Hepatocyte (in vitro differentiated cells): ENCODE measurements around the gene POU5F1. TPM values are rescaled to one million over a fixed set of nuclear protein-coding genes. Genes with fewer than 3 reads are reported as not detected.
A peak's percentile ranks its signal among the peaks of the same experiment; 100 is the strongest.

Experiments used
- DNase-seq: peaks from one replicate; pipeline ENCODE4 v3.0.0-alpha.2; 2016; ENCODE audit warnings: low spot score
- H2AFZ ChIP-seq: fragments of 200-600 bp; sonication (generic); 2 replicates; pipeline ENCODE4 v1.6.0; 2016; ENCODE audit warnings: antibody characterized with exemption, mild to moderate bottlenecking
- H3K27ac ChIP-seq: fragments of 200-600 bp; sonication (generic); 2 replicates; pipeline ENCODE4 v1.5.1; 2016; ENCODE audit warnings: mild to moderate bottlenecking
- H3K27me3 ChIP-seq: fragments of 200-600 bp; sonication (generic); 2 replicates; pipeline ENCODE4 v1.6.1; 2016
- H3K36me3 ChIP-seq: fragments of 200-600 bp; sonication (generic); replicated peaks from 2 replicates; pipeline ENCODE4 v1.5.1; 2016; ENCODE audit warnings: low read depth; ENCODE audit not compliant: insufficient read depth
- H3K4me1 ChIP-seq: fragments of 200-600 bp; sonication (generic); 2 replicates; pipeline ENCODE4 v1.5.1; 2016; ENCODE audit warnings: mild to moderate bottlenecking, moderate library complexity; ENCODE audit not compliant: insufficient read depth
- H3K4me2 ChIP-seq: fragments of 200-600 bp; sonication (generic); 2 replicates; pipeline ENCODE4 v1.6.0; 2016
- H3K4me3 ChIP-seq: fragments of 200-600 bp; sonication (generic); 2 replicates; pipeline ENCODE4 v1.5.1; 2016; ENCODE audit warnings: mild to moderate bottlenecking
- H3K79me2 ChIP-seq: fragments of 200-600 bp; sonication (generic); 2 replicates; pipeline ENCODE4 v1.6.0; 2017; ENCODE audit warnings: mild to moderate bottlenecking
- H3K9me2 ChIP-seq: fragments of 200-600 bp; sonication (generic); replicated peaks from 2 replicates; pipeline ENCODE4 v1.6.0; 2017; ENCODE audit warnings: mild to moderate bottlenecking; ENCODE audit not compliant: insufficient read depth
- H3K9me3 ChIP-seq: fragments of 200-600 bp; sonication (generic); 2 replicates; pipeline ENCODE4 v1.5.1; 2016; ENCODE audit warnings: low read depth, mild to moderate bottlenecking
- H4K20me1 ChIP-seq: fragments of 200-600 bp; sonication (generic); 2 replicates; pipeline ENCODE4 v1.6.0; 2016; ENCODE audit warnings: mild to moderate bottlenecking; ENCODE audit not compliant: insufficient read depth, poor library complexity, severe bottlenecking
- EZH2 ChIP-seq: fragments of 200-600 bp; sonication (generic); IDR thresholded peaks from 2 replicates; pipeline ENCODE4 v1.6.1; 2016; ENCODE audit warnings: antibody characterized with exemption, mild to moderate bottlenecking, borderline replicate concordance
- EZH2phosphoT487 ChIP-seq: fragments of 200-600 bp; sonication (generic); IDR thresholded peaks from one replicate; pipeline ENCODE4 v1.6.1; 2018; ENCODE audit warnings: antibody characterized with exemption, mild to moderate bottlenecking, low read depth, moderate library complexity; ENCODE audit not compliant: unreplicated experiment, severe bottlenecking
- WGBS: methylation state at CpG from one replicate; pipeline ENCODE4 v1.1.6; 2016; ENCODE audit warnings: low lambda C conversion rate; ENCODE audit errors: missing lambda C conversion rate; 5-methylcytosine and 5-hydroxymethylcytosine counted together
- polyA plus RNA-seq: library from polyadenylated mRNA; unstranded; fragments of >200 nt; fragmentation: Nextera tagmentation; extraction: Ambion mirVana; gene quantifications from 2 replicates; pipeline ENCODE4 v1.2.1, GENCODE V29; 2016
- total RNA-seq: library from RNA; depleted of rRNA; stranded (reverse); fragments of >200 nt; gene quantifications from 2 replicates; pipeline ENCODE4 v1.2.3, GENCODE V29; 2014
- TF ChIP-seq, protein P1 (sequence below): fragments of 200-600 bp; sonication (generic); IDR thresholded peaks from 2 replicates; pipeline ENCODE4 v1.5.1; 2016; ENCODE audit warnings: antibody characterized with exemption, mild to moderate bottlenecking; ENCODE audit not compliant: poor library complexity

POU5F1 gene
- total and polyA plus RNA-seq, 2 experiments from 2014 or later = 1.1 to 1.8 TPM

DNA sequence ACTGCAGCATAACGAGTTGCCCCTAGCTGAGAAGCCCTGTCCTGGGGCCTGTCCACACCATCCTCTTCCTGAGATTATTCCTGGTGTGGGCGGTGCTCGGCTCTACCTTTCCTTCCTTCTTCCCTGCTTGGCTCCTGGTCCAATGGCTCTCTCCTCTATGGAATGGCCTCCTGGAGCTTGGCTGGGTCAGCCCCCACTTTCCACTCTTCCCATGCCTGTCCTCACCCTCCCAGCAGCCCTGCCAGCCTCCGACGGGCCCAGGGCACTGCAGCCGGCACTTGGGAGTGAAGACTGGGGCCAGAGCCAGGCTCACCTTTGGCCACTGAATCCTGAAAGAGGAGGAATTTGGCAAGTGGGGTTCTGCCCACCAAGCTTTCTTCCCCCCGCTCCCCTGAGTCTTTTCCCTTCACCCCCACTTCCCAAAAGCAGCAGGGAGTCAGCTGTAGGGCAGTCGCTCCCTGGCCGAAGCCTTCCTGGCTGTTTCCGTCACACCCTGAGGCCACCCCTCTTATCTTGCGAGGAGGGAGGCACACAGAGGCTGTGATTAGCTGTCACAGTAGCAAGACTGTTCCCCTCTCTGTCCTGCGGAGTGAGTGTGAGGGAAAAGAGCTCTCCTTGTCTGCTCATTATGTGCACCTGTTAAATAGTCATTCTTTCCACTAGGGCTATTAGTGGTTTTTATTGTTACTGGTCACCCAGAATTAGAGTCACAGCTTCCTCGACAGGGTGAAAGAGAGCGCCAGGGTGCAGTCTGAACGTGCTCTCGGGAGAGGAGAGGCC is 43.9 kb downstream of the POU5F1 start:
- Histone ChIP-seq H2AFZ (no peak overlapping the region), H3K4me1 (peaks cover 9% of the 10 kb centered on the region), H3K9me2 (no peaks in the 10 kb centered on the region), H3K4me2 (no peak overlapping the region), H3K79me2 (no peaks in the 10 kb centered on the region), H3K4me3 (no peak overlapping the region), H3K27me3 (no peaks in the 10 kb centered on the region), H4K20me1 (no peaks in the 10 kb centered on the region), H3K9me3 (no peaks in the 10 kb centered on the region), H3K27ac (peak overlapping the region; percentile 61), H3K36me3 (no peaks in the 10 kb centered on the region)
- TF ChIP-seq, protein P1, sequence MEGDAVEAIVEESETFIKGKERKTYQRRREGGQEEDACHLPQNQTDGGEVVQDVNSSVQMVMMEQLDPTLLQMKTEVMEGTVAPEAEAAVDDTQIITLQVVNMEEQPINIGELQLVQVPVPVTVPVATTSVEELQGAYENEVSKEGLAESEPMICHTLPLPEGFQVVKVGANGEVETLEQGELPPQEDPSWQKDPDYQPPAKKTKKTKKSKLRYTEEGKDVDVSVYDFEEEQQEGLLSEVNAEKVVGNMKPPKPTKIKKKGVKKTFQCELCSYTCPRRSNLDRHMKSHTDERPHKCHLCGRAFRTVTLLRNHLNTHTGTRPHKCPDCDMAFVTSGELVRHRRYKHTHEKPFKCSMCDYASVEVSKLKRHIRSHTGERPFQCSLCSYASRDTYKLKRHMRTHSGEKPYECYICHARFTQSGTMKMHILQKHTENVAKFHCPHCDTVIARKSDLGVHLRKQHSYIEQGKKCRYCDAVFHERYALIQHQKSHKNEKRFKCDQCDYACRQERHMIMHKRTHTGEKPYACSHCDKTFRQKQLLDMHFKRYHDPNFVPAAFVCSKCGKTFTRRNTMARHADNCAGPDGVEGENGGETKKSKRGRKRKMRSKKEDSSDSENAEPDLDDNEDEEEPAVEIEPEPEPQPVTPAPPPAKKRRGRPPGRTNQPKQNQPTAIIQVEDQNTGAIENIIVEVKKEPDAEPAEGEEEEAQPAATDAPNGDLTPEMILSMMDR = no peak
- no peak for TF ChIP-seq EZH2phosphoT487
- DNase-seq = peak; percentile 42
- 67% methylated on average over 15 of the region's 16 CpGs for WGBS

GRCh38 chr6:31125586-31126363 is 44.7 kb downstream of the POU5F1 start:
- Histone ChIP-seq H2AFZ (no peak overlapping the region), H3K4me3 (no peak overlapping the region), H4K20me1 (no peaks in the 10 kb centered on the region), H3K79me2 (no peaks in the 10 kb centered on the region), H3K9me2 (no peaks in the 10 kb centered on the region), H3K27ac (no peak overlapping the region), H3K9me3 (no peaks in the 10 kb centered on the region), H3K4me2 (no peak overlapping the region), H3K36me3 (no peaks in the 10 kb centered on the region), H3K27me3 (no peaks in the 10 kb centered on the region), H3K4me1 (peaks cover 9% of the 10 kb centered on the region)
- DNase-seq = no peak
- TF ChIP-seq EZH2 (no peak), EZH2phosphoT487 (no peak)
- TF ChIP-seq, protein P1 = no peak
- WGBS = 82% methylated on average over 12 of the region's 12 CpGs

DNA sequence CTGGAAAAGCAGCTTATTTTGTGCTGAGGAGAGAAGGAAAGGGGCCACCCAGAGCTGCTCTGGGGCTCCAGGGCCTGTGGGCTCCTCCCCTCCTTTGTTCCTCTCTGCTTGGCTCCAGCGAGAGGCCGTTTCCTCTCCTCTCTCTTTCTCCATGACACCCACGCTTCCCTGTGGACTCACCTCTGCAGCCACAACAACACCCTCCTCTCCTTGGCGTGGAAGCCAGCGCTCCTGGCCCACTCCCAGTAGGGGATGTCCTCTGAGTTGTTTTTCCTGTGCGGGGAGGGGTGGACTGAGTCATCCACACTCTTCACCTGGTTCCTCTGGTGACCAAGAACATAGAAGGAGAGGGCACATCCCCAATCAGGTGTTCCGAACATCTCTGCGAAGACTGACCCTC is 45.3 kb downstream of the POU5F1 start:
- TF ChIP-seq EZH2 (no peak), EZH2phosphoT487 (no peak)
- TF ChIP-seq, protein P1 = no peak
- Histone ChIP-seq H3K27ac (no peak overlapping the region), H3K4me2 (no peak overlapping the region), H3K9me2 (no peaks in the 10 kb centered on the region), H3K4me1 (peaks cover 9% of the 10 kb centered on the region), H4K20me1 (no peaks in the 10 kb centered on the region), H2AFZ (no peak overlapping the region), H3K36me3 (no peaks in the 10 kb centered on the region), H3K9me3 (no peaks in the 10 kb centered on the region), H3K4me3 (no peak overlapping the region), H3K79me2 (no peaks in the 10 kb centered on the region), H3K27me3 (no peaks in the 10 kb centered on the region)
- DNase-seq = no peak
- WGBS = 77% methylated on average over 8 of the region's 8 CpGs
